Measurements from ENCODE around the gene CACNA1S. TPM values are rescaled to one million over a fixed set of nuclear protein-coding genes. Genes with fewer than 3 reads are reported as not detected.

Gene CACNA1S
- total RNA-seq, 4 donors from 2014 or later = 0.07 TPM; not detected in 3

- Histone ChIP-seq H3K27me3 (no peaks in the 10 kb centered on the region), H3K4me1 (no peaks in the 10 kb centered on the region), H3K27ac (no peak overlapping the region), H3K4me3 (no peak overlapping the region), H3K9me3 (no peaks in the 10 kb centered on the region), H3K36me3 (no peaks in the 10 kb centered on the region)
- DNase-seq = no peak
- intact Hi-C loops (cut with DNase I; ENCODE audit: low total_unique reads) = no loop called here
- TF ChIP-seq POLR2A (IDR thresholded peaks at IDR 0.05) (no peak), CTCF (IDR thresholded peaks at IDR 0.05) (no peak)
These were observed 61.5 kb downstream of the CACNA1S start for GRCh38 chr1:201050515-201051277.

- H3K9me3 ChIP-seq = no peaks in the 10 kb centered on the region
- H3K36me3 ChIP-seq = no peaks in the 10 kb centered on the region
- no peak overlapping the region for H3K4me3 ChIP-seq
- intact Hi-C loops (cut with DNase I; ENCODE audit: low total_unique reads) = no loop called here
- DNase-seq = no peak
- no peaks in the 10 kb centered on the region for H3K27me3 ChIP-seq
- no peak for TF ChIP-seq POLR2A (IDR thresholded peaks at IDR 0.05)
- H3K27ac ChIP-seq = no peak overlapping the region
- H3K4me1 ChIP-seq = no peaks in the 10 kb centered on the region
These were observed 62.9 kb downstream of the CACNA1S start for GRCh38 chr1:201049248-201049831.

GRCh38 chr1:201048521-201048920 lies 63.7 kb downstream of the CACNA1S start:
- Histone ChIP-seq H3K36me3 (no peaks in the 10 kb centered on the region), H3K27me3 (no peaks in the 10 kb centered on the region), H3K4me3 (no peak overlapping the region), H3K27ac (no peak overlapping the region), H3K4me1 (no peaks in the 10 kb centered on the region), H3K9me3 (no peaks in the 10 kb centered on the region)
- TF ChIP-seq CTCF (IDR thresholded peaks at IDR 0.05) (no peak), POLR2A (IDR thresholded peaks at IDR 0.05) (no peak)
- intact Hi-C loops (cut with DNase I; ENCODE audit: low total_unique reads) = no loop called here
- no peak for DNase-seq

GRCh38 chr1:201044119-201044518 lies 68.1 kb downstream of the CACNA1S start:
- intact Hi-C loops (cut with DNase I; ENCODE audit: low total_unique reads) = loop anchor here (5.0 kb wide), 1 partner anchor 72 kb away; no protein-coding TSS in a partner anchor

GRCh38 chr1:201042779-201043461 lies 69.3 kb downstream of the CACNA1S start:
- intact Hi-C loops (cut with DNase I; ENCODE audit: low total_unique reads) = loop anchor here (5.0 kb wide), 1 partner anchor 71 kb away; no protein-coding TSS in a partner anchor
- H3K4me3 ChIP-seq = no peak overlapping the region
- DNase-seq = peak; percentile 43 to 47
- TF ChIP-seq POLR2A (IDR thresholded peaks at IDR 0.05) = no peak
- peak; percentile 55 to 79 (median 71) for TF ChIP-seq CTCF (IDR thresholded peaks at IDR 0.05)
- H3K27ac ChIP-seq = no peak overlapping the region
- H3K4me1 ChIP-seq = no peaks in the 10 kb centered on the region
- H3K9me3 ChIP-seq = no peaks in the 10 kb centered on the region
- no peaks in the 10 kb centered on the region for H3K36me3 ChIP-seq
- H3K27me3 ChIP-seq = no peaks in the 10 kb centered on the region

More at GRCh38 chr1:201044119-201044518, 68.1 kb downstream of the CACNA1S start:
- H3K27me3 ChIP-seq = no peaks in the 10 kb centered on the region
- no peaks in the 10 kb centered on the region for H3K9me3 ChIP-seq
- no peaks in the 10 kb centered on the region for H3K36me3 ChIP-seq
- no peak overlapping the region for H3K27ac ChIP-seq
- H3K4me1 ChIP-seq = no peaks in the 10 kb centered on the region
- no peak for DNase-seq
- no peak overlapping the region for H3K4me3 ChIP-seq
- no peak for TF ChIP-seq POLR2A (IDR thresholded peaks at IDR 0.05)
- TF ChIP-seq CTCF (IDR thresholded peaks at IDR 0.05) = no peak
